AG09319 (cell line): ENCODE data around the gene SOCS3.

Source experiments
- DNase-seq: peaks from one replicate; pipeline ENCODE4 v3.0.0-alpha.2; 2010; ENCODE audit warnings: low read depth; ENCODE audit errors: extremely low read depth
- TF ChIP-seq, protein P1 (sequence below): IDR thresholded peaks from 2 replicates; pipeline ENCODE4 v1.5.1; 2011; ENCODE audit warnings: low read depth, mild to moderate bottlenecking, inconsistent platforms, low read length, moderate library complexity

SOCS3 gene

DNA sequence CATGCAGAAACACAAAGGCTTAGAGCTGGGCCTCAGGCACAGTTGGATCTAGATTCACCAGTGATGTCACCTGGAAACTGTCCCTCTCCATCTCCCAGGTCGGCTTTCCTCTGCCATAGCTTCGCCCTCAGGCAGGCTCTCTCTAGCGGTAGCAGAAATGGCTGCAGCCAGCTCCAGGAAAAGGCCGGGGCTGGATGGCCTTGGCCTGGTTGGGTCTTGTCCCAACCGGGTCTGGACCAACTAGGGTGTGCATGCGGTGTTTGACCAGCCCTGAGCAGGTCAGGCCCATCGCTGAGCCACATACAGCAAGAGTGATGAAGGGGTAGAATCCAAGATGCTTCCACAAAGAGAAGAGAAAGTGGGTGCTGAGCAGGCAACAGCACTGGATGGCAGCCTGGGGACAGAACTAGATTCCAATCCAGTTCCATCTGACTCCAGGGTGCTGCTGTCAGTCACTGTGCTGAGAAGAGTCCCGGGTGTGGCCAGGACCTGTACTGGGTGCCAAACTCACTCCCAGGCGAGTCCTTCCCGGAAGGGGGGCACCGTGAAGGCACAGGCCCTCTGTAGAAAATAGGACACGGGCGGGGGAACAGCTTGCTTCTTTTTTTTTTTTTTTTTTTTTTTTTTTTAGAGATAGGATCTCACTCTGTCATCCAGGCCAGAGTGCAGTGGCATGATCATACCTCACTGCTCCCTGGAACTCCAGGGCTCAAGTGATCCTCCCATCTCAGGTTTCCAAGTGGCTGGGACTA lies 51.8 kb downstream of the SOCS3 start:
- TF ChIP-seq, protein P1, sequence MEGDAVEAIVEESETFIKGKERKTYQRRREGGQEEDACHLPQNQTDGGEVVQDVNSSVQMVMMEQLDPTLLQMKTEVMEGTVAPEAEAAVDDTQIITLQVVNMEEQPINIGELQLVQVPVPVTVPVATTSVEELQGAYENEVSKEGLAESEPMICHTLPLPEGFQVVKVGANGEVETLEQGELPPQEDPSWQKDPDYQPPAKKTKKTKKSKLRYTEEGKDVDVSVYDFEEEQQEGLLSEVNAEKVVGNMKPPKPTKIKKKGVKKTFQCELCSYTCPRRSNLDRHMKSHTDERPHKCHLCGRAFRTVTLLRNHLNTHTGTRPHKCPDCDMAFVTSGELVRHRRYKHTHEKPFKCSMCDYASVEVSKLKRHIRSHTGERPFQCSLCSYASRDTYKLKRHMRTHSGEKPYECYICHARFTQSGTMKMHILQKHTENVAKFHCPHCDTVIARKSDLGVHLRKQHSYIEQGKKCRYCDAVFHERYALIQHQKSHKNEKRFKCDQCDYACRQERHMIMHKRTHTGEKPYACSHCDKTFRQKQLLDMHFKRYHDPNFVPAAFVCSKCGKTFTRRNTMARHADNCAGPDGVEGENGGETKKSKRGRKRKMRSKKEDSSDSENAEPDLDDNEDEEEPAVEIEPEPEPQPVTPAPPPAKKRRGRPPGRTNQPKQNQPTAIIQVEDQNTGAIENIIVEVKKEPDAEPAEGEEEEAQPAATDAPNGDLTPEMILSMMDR: no peak; the same call in none of the 2 replicates
- DNase-seq: no peak

DNA sequence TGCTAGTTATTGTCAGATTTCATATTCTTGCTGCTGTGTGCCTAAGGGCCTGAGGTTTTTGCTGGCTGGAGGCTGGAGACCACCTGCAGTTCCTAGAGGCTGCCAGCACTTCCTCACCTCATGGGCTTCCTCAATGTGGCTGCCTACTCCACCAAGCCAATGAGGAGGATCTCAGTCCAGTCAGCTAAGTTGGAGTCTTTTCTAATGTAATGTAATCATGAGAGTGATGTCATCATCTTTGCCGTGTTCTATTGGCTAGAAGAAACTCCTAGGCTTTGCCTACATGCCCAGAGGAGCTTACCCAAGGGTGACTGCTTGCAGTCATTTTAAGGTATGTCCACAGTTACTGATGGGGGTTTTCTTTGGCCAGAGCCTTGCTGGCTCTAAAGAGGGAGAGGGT lies 53.0 kb downstream of the SOCS3 start:
- no peak for DNase-seq
- TF ChIP-seq, protein P1: no peak
